H1 (cell line): ENCODE data around the gene ARFRP1. TPM values are rescaled to one million over a fixed set of nuclear protein-coding genes. Genes with fewer than 3 reads are reported as not detected.

Source experiments
- CTCF ChIA-PET: fragments of 300-600 bp; sonication (Branson Sonifier 250); formaldehyde crosslinking; loops from one replicate; lab custom pipeline; 2021; ENCODE audit not compliant: partially characterized antibody; lab: Charles Lee
- POLR2A ChIA-PET: fragments of 300-600 bp; sonication (Branson Sonifier 250); formaldehyde crosslinking; loops from one replicate; lab custom pipeline; 2021; ENCODE audit warnings: inconsistent platforms; ENCODE audit not compliant: partially characterized antibody; lab: Charles Lee
- DNase-seq, 2 experiments: peaks; one replicate each; pipeline versions ENCODE4 v3.0.0 to v3.0.0-alpha.2; 2010 to 2022; ENCODE audit warnings: low spot score in 2 of 2, low read depth in 1 of 2, mixed read lengths in 1 of 2
- FAIRE-seq: peaks from 2 replicates; lab custom pipeline; 2011; peaks lifted over from hg19 to GRCh38; lab: Jason Lieb, UNC
- H2AFZ ChIP-seq: 2 replicates; pipeline ENCODE4 v1.8.1; 2012; ENCODE audit warnings: low read length, inconsistent platforms
- H2AK5ac ChIP-seq: 2 replicates; pipeline ENCODE4 v1.6.1; 2013; ENCODE audit warnings: low read depth, low read length
- H2BK120ac ChIP-seq: replicated peaks from 2 replicates; pipeline ENCODE3; 2013; ENCODE audit warnings: low read depth, low read length, inconsistent platforms
- H2BK12ac ChIP-seq: 2 replicates; pipeline ENCODE4 v1.6.1; 2013; ENCODE audit warnings: low read depth, low read length
- H2BK15ac ChIP-seq: 2 replicates; pipeline ENCODE4 v1.6.1; 2013; ENCODE audit warnings: low read length
- H2BK20ac ChIP-seq: 2 replicates; pipeline ENCODE4 v1.6.1; 2013; ENCODE audit warnings: low read length
- H2BK5ac ChIP-seq: 2 replicates; pipeline ENCODE4 v1.6.1; 2013; ENCODE audit warnings: low read depth, low read length
- H3K14ac ChIP-seq: 2 replicates; pipeline ENCODE4 v1.6.1; 2013; ENCODE audit warnings: inconsistent platforms; ENCODE audit not compliant: insufficient read length
- H3K18ac ChIP-seq: 2 replicates; pipeline ENCODE4 v1.6.1; 2013; ENCODE audit warnings: low read length; ENCODE audit errors: extremely low read depth
- H3K23ac ChIP-seq: 2 replicates; pipeline ENCODE4 v1.6.1; 2013; ENCODE audit warnings: inconsistent platforms; ENCODE audit not compliant: insufficient read length
- H3K23me2 ChIP-seq: 2 replicates; pipeline ENCODE4 v1.6.1; 2013; ENCODE audit warnings: low read depth, low read length
- H3K27ac ChIP-seq: 2 replicates; pipeline ENCODE4 v1.6.1; 2011; ENCODE audit warnings: low read depth, low read length, inconsistent platforms
- H3K27me3 ChIP-seq, 4 experiments: replicated peaks in 1 of 4; 1 replicate in 1 of 4; 2 replicates in 3 of 4; pipeline versions ENCODE4 v1.6.1 to v1.8.1; 2011 to 2013; ENCODE audit warnings: low read length in 3 of 4, mild to moderate bottlenecking in 3 of 4, inconsistent platforms in 2 of 4, mixed read lengths in 2 of 4, moderate library complexity in 1 of 4; ENCODE audit not compliant: control insufficient read depth in 3 of 4, insufficient read depth in 3 of 4; ENCODE audit errors: extremely low read depth in 1 of 4
- H3K36me3 ChIP-seq, 4 experiments: 2 replicates each; pipeline versions ENCODE4 v1.6.1 to v1.8.1; 2011 to 2013; ENCODE audit warnings: mild to moderate bottlenecking in 4 of 4, low read length in 3 of 4, moderate library complexity in 2 of 4, control low read depth in 1 of 4, inconsistent platforms in 1 of 4; ENCODE audit not compliant: insufficient read depth in 4 of 4, control insufficient read depth in 2 of 4
- H3K4ac ChIP-seq: replicated peaks from 2 replicates; pipeline ENCODE3; 2013; ENCODE audit warnings: low read length, low read depth, mixed read lengths, inconsistent platforms; ENCODE audit not compliant: insufficient read length
- H3K4me1 ChIP-seq, 4 experiments: replicated peaks in 1 of 4; 1 replicate in 1 of 4; 2 replicates in 3 of 4; pipeline versions ENCODE4 v1.6.1 to v1.8.1; 2011 to 2013; ENCODE audit warnings: low read length in 3 of 4, inconsistent platforms in 2 of 4, mixed read lengths in 1 of 4; ENCODE audit not compliant: insufficient read depth in 4 of 4, control insufficient read depth in 3 of 4
- H3K4me2 ChIP-seq, 2 experiments: 2 replicates each; pipeline versions ENCODE4 v1.6.1 to v1.8.1; 2011 to 2013; ENCODE audit warnings: low read depth in 2 of 2, low read length in 2 of 2, control low read depth in 1 of 2, inconsistent platforms in 1 of 2, mild to moderate bottlenecking in 1 of 2; ENCODE audit not compliant: insufficient read depth in 1 of 2
- H3K4me3 ChIP-seq, 4 experiments: fragments of 200-600, 300-600 bp in 1 of 4; sonication (generic), shearing (Covaris generic), sonication (Bioruptor Twin) in 1 of 4; 2 replicates each; pipeline versions ENCODE4 v1.5.1 to v1.8.1; 2011 to 2016; ENCODE audit warnings: low read length in 4 of 4, low read depth in 3 of 4, control low read depth in 2 of 4, inconsistent platforms in 2 of 4, mild to moderate bottlenecking in 2 of 4, mixed read lengths in 1 of 4, moderate library complexity in 1 of 4; ENCODE audit not compliant: insufficient read depth in 2 of 4; ENCODE audit errors: extremely low read depth in 1 of 4
- H3K56ac ChIP-seq: replicated peaks from 2 replicates; pipeline ENCODE3; 2013; ENCODE audit warnings: low read depth, mild to moderate bottlenecking, mixed read lengths, low read length, inconsistent platforms; ENCODE audit not compliant: insufficient read length
- H3K79me1 ChIP-seq: 2 replicates; pipeline ENCODE4 v1.6.1; 2013; ENCODE audit warnings: low read depth, low read length, control low read depth
- H3K79me2 ChIP-seq, 2 experiments: 2 replicates each; pipeline versions ENCODE4 v1.6.1 to v1.8.1; 2012 to 2013; ENCODE audit warnings: low read length in 2 of 2, mild to moderate bottlenecking in 2 of 2, inconsistent platforms in 1 of 2; ENCODE audit not compliant: insufficient read depth in 2 of 2, control insufficient read depth in 1 of 2
- H3K9ac ChIP-seq, 4 experiments: replicated peaks in 1 of 4; 1 replicate in 1 of 4; 2 replicates in 3 of 4; pipeline versions ENCODE4 v1.6.1 to v1.8.1; 2011 to 2013; ENCODE audit warnings: low read depth in 3 of 4, low read length in 3 of 4, control low read depth in 2 of 4, mild to moderate bottlenecking in 2 of 4, moderate library complexity in 2 of 4, inconsistent platforms in 1 of 4; ENCODE audit errors: extremely low read depth in 1 of 4
- H3K9me3 ChIP-seq, 2 experiments: 2 replicates each; pipeline versions ENCODE4 v1.6.1 to v1.8.1; 2012 to 2013; ENCODE audit warnings: mild to moderate bottlenecking in 2 of 2, moderate library complexity in 2 of 2, control low read depth in 1 of 2, inconsistent platforms in 1 of 2, low read depth in 1 of 2, low read length in 1 of 2, mixed read lengths in 1 of 2; ENCODE audit not compliant: insufficient read depth in 2 of 2
- H4K20me1 ChIP-seq, 2 experiments: replicated peaks in 1 of 2; 2 replicates each; pipeline versions ENCODE3 to v1.8.1; 2011 to 2013; ENCODE audit warnings: inconsistent platforms in 2 of 2, low read length in 2 of 2, mild to moderate bottlenecking in 1 of 2; ENCODE audit not compliant: insufficient read depth in 2 of 2, control insufficient read depth in 1 of 2
- H4K5ac ChIP-seq: 2 replicates; pipeline ENCODE4 v1.6.1; 2013; ENCODE audit warnings: low read length, low read depth, mixed read lengths, inconsistent platforms; ENCODE audit not compliant: insufficient read length
- H4K8ac ChIP-seq: 2 replicates; pipeline ENCODE4 v1.8.0; 2013; ENCODE audit warnings: mild to moderate bottlenecking, moderate library complexity, low read length, inconsistent platforms; ENCODE audit not compliant: insufficient read depth; ENCODE audit errors: extremely low read depth
- H4K91ac ChIP-seq: replicated peaks from 2 replicates; pipeline ENCODE3; 2013; ENCODE audit warnings: low read length, mixed read lengths, inconsistent platforms; ENCODE audit not compliant: insufficient read length
- EZH2 ChIP-seq: fragments of 200-600 bp; sonication (generic); IDR thresholded peaks from 2 replicates; pipeline ENCODE4 v1.7.1; 2012; ENCODE audit warnings: low read depth, mild to moderate bottlenecking, moderate library complexity, low read length, inconsistent platforms; ENCODE audit not compliant: severe bottlenecking
- MAX ChIP-seq: IDR thresholded peaks from 2 replicates; pipeline ENCODE4 v1.6.1; 2012; ENCODE audit warnings: inconsistent platforms
- POLR2A ChIP-seq, 2 experiments: IDR thresholded peaks; 1 replicate in 1 of 2; 2 replicates in 1 of 2; pipeline ENCODE4 v1.6.1; 2011; ENCODE audit warnings: low read depth in 2 of 2, low read length in 2 of 2, mild to moderate bottlenecking in 2 of 2; ENCODE audit errors: control extremely low read depth in 1 of 2
- TBP ChIP-seq: IDR thresholded peaks from 2 replicates; pipeline ENCODE4 v1.6.1; 2011; ENCODE audit warnings: low read depth, low read length, improper control_type of control experiment
- ZNF274 ChIP-seq: IDR thresholded peaks from 2 replicates; pipeline ENCODE4 v1.7.0; 2012; ENCODE audit warnings: low read length, borderline replicate concordance; ENCODE audit errors: extremely low read depth
- WGBS, 2 experiments: shearing (Covaris generic) in 1 of 2; methylation state at CpG; one replicate each; pipeline versions ENCODE4 v1.1.6 to v1.1.7; 2013 to 2015; ENCODE audit warnings: low lambda C conversion rate in 2 of 2, mixed read lengths in 2 of 2, inconsistent platforms in 1 of 2, low coverage in 1 of 2, missing lambda C conversion rate in 1 of 2; ENCODE audit not compliant: insufficient replicate concordance in 2 of 2, insufficient coverage in 1 of 2, insufficient read length in 1 of 2; ENCODE audit errors: extremely low coverage in 1 of 2, missing lambda C conversion rate in 1 of 2; 5-methylcytosine and 5-hydroxymethylcytosine counted together
- polyA plus RNA-seq, 7 experiments: library from polyadenylated mRNA; depleted of rRNA in 3 of 7; stranded (reverse) in 5 of 7; unstranded in 2 of 7; fragments of >200 nt in 5 of 7; fragments of 200-250 nt in 2 of 7; gene quantifications; 1 replicate in 5 of 7; 2 replicates in 1 of 7; 4 replicates in 1 of 7; pipeline versions ENCODE4 v1.2.1 to v1.2.3, GENCODE V29; 2011 to 2013; ENCODE audit warnings: missing spikeins in 2 of 7, mixed read lengths in 2 of 7
- total RNA-seq: library from RNA; stranded (reverse); fragmentation: NEBNext Ultra II Directional; extraction: Animal tissue kit (Norgen Biotek cat#: 25700); gene quantifications from 2 replicates; pipeline ENCODE4 v1.2.1, GENCODE V29; 2021

The ARFRP1 gene
- total and polyA plus RNA-seq, 2 of the 8 experiments (the other 6 are each of a cell fraction or from before 2014, with no cell fraction given), result 12.9 to 22.9 TPM

- FAIRE-seq (no peak), DNase-seq (no peak)
- Histone ChIP-seq H4K91ac (no peak overlapping the region), H3K79me1 (0 out of 2 replicates have a peak, but pooled peaks cover 3% of the 10 kb centered on the region), H3K36me3 (peaks cover 3 to 16% (median 8%) of the 10 kb centered on the region in 4 experiments; a peak in 5 of 8 replicates), H3K23ac (no peak overlapping the region), H3K27ac (no peak overlapping the region), H3K4me3 (no peak overlapping the region), H4K5ac (no peak overlapping the region), H3K4me1 (peaks cover 0 to 12% (median 6%) of the 10 kb centered on the region in 4 experiments; a peak in 4 of 7 replicates), H2BK12ac (no peak overlapping the region), H2BK20ac (no peak overlapping the region), H4K8ac (no peak overlapping the region), H2BK120ac (no peak overlapping the region), H2AK5ac (no peak overlapping the region), H3K14ac (no peak overlapping the region), H3K79me2 (0 out of 4 replicates have a peak, but pooled peaks cover 0 to under 1% of the 10 kb centered on the region in 2 experiments), H3K4ac (no peak overlapping the region), H3K9me3 (no peaks in the 10 kb centered on the region), H2BK15ac (no peak overlapping the region), H4K20me1 (peaks cover 2 to 15% of the 10 kb centered on the region in 2 experiments), H3K23me2 (peaks cover 5% of the 10 kb centered on the region; the same call in 1 of the 2 replicates), H3K56ac (no peak overlapping the region), H2AFZ (no peak overlapping the region), H3K18ac (no peak overlapping the region), H3K4me2 (no peak overlapping the region), H3K27me3 (no peaks in the 10 kb centered on the region), H2BK5ac (no peak overlapping the region), H3K9ac (no peak overlapping the region)
- ChIA-PET POLR2A (interaction anchor here (1.3 to 4.1 kb wide), 5 partner anchors 10 to 43 kb away, joined by 3 to 18 read pairs (median 15); partner anchors contain the start of genes RTEL1 and SLC2A4RG), CTCF (no interaction called here)
- 78% methylated on average over 4 of the region's 5 CpGs; no CpG with 5 or more reads in 1 of the 2 experiments for WGBS, 2 experiments
- TF ChIP-seq TBP (no peak), MAX (no peak), POLR2A (IDR thresholded peaks at IDR 0.05; ENCODE audit: control extremely low read depth in 1 of 2, low read depth in 2 of 2, low read length in 2 of 2) (no peak), EZH2 (no peak), ZNF274 (no peak)
These were observed 6.8 kb downstream of the ARFRP1 start for GRCh38 chr20:63701051-63701328.
